ENCODE results near the gene SEMA6B. TPM values are rescaled to one million over a fixed set of nuclear protein-coding genes. Genes with fewer than 3 reads are reported as not detected.
A peak's percentile ranks its signal among the peaks of the same experiment; 100 is the strongest.

SEMA6B gene
- total RNA-seq, 1 experiment from 2014 or later = 38.4 TPM

DNA sequence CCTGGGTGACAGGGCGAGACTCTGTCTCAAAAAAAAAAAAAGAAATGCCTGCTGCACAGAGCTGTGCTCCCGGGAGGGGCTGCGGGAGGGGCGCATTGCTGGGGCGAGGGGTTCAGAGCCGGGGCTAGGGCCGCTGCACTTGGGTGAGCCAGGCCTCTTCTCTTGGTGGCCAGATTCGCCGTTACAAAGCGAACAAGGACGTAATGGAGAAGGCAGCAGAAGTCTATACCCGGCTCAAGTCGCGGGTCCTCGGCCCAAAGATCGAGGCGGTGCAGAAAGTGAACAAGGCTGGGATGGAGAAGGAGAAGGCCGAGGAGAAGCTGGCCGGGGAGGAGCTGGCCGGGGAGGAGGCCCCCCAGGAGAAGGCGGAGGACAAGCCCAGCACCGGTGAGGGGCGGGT is 60.2 kb downstream of the SEMA6B start:
- no peaks in the 10 kb centered on the region for H3K79me2 ChIP-seq (ENCODE audit: insufficient read depth, low read length)
- H4K20me1 ChIP-seq (ENCODE audit: control insufficient read depth, insufficient read depth, insufficient read length) = no peaks in the 10 kb centered on the region
- Mint-ChIP-seq H3K4me3 (no peak overlapping the region), H3K27ac (peak overlapping the region in 1 of 3 experiments; percentile 42; a peak in 1 of 7 replicates), H3K4me1 (no peaks in the 10 kb centered on the region), H3K27me3 (ENCODE audit: low read depth) (no peaks in the 10 kb centered on the region), H3K36me3 (ENCODE audit: insufficient read depth in 1 of 3, low read depth in 3 of 3) (peaks cover 18 to 59% (median 51%) of the 10 kb centered on the region in 3 experiments; a peak in 6 of 7 replicates), H3K9me3 (no peaks in the 10 kb centered on the region)
- no peaks in the 10 kb centered on the region for H3K79me1 ChIP-seq (ENCODE audit: insufficient read depth, low read depth, low read length, poor library complexity, severe bottlenecking)
- no peak overlapping the region for H3K18ac ChIP-seq (ENCODE audit: insufficient read length, low read depth, low read length)
- no peak overlapping the region for H2BK12ac ChIP-seq (ENCODE audit: insufficient read length, low read depth, low read length)
- H3K4me2 ChIP-seq (ENCODE audit: insufficient read depth, insufficient read length, low read length) = no peak overlapping the region
- no peak overlapping the region for H3K56ac ChIP-seq (ENCODE audit: insufficient read length, low read depth, low read length)
- H3K27ac ChIP-seq (ENCODE audit: insufficient read length, low read depth, low read length) = no peak overlapping the region
- H2AK5ac ChIP-seq (ENCODE audit: insufficient read length, low read length) = no peak overlapping the region
- no peak overlapping the region for H3K9ac ChIP-seq (ENCODE audit: extremely low read depth, insufficient read length, low read length)
- no peak overlapping the region for H4K91ac ChIP-seq (ENCODE audit: insufficient read length, low read depth, low read length)
- WGBS (ENCODE audit: extremely low coverage, insufficient read length, low lambda C conversion rate) = no CpG with 5 or more reads among the region's 23 CpGs
- no peak overlapping the region for H2BK15ac ChIP-seq (ENCODE audit: low read depth, low read length)
- TF ChIP-seq, protein P1, sequence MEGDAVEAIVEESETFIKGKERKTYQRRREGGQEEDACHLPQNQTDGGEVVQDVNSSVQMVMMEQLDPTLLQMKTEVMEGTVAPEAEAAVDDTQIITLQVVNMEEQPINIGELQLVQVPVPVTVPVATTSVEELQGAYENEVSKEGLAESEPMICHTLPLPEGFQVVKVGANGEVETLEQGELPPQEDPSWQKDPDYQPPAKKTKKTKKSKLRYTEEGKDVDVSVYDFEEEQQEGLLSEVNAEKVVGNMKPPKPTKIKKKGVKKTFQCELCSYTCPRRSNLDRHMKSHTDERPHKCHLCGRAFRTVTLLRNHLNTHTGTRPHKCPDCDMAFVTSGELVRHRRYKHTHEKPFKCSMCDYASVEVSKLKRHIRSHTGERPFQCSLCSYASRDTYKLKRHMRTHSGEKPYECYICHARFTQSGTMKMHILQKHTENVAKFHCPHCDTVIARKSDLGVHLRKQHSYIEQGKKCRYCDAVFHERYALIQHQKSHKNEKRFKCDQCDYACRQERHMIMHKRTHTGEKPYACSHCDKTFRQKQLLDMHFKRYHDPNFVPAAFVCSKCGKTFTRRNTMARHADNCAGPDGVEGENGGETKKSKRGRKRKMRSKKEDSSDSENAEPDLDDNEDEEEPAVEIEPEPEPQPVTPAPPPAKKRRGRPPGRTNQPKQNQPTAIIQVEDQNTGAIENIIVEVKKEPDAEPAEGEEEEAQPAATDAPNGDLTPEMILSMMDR (conservative IDR thresholded peaks at IDR 0.05) = no peak
- H3K4me1 ChIP-seq (ENCODE audit: insufficient read depth, low read length) = no peaks in the 10 kb centered on the region
- no peak overlapping the region for H4K8ac ChIP-seq (replicated peaks; ENCODE audit: insufficient read length, low read depth, low read length)
- H3K23ac ChIP-seq (ENCODE audit: insufficient read length, low read depth, low read length) = no peak overlapping the region
- no peak overlapping the region for H2AFZ ChIP-seq (ENCODE audit: low read length)
- H3K14ac ChIP-seq (ENCODE audit: insufficient read depth, low read length) = no peak overlapping the region
- no peaks in the 10 kb centered on the region for H3K27me3 ChIP-seq (ENCODE audit: insufficient read depth, low read length)
- H3K4ac ChIP-seq (ENCODE audit: low read depth, low read length) = no peak overlapping the region
- H2BK20ac ChIP-seq (ENCODE audit: low read depth, low read length, poor library complexity, severe bottlenecking) = no peak overlapping the region
- H2BK5ac ChIP-seq (ENCODE audit: insufficient read length, low read length) = no peak overlapping the region
- H3K9me3 ChIP-seq (ENCODE audit: control insufficient read depth, low read depth, low read length) = no peaks in the 10 kb centered on the region
- H4K5ac ChIP-seq (ENCODE audit: insufficient read length, low read depth, low read length) = no peak overlapping the region
- no peak overlapping the region for H2BK120ac ChIP-seq (ENCODE audit: low read depth, low read length, poor library complexity, severe bottlenecking)
- H3T11ph ChIP-seq (ENCODE audit: low read length) = no peak overlapping the region
- no peaks in the 10 kb centered on the region for H3K23me2 ChIP-seq (ENCODE audit: insufficient read length, low read depth, low read length, poor library complexity, severe bottlenecking)
- DNase-seq = no peak

Measured in H9 (cell line).